ENCODE results near the gene RAD51D. TPM values are rescaled to one million over a fixed set of nuclear protein-coding genes. Genes with fewer than 3 reads are reported as not detected.
"Not testable (repeated sequence)": the region's sequence is repeated elsewhere in the genome, so short reads cannot be mapped to it uniquely, and the experiment has no call there.

Gene RAD51D
- total RNA-seq, 1 experiment from 2014 or later = 11.8 TPM

GRCh38 chr17:35090707-35091106 lies 29.0 kb downstream of the RAD51D start:
- not testable (repeated sequence) for DNase-seq (ENCODE audit: low spot score)

- DNase-seq (ENCODE audit: low spot score) = peak; percentile 27
These were observed 29.9 kb downstream of the RAD51D start for GRCh38 chr17:35089586-35090296.

DNA sequence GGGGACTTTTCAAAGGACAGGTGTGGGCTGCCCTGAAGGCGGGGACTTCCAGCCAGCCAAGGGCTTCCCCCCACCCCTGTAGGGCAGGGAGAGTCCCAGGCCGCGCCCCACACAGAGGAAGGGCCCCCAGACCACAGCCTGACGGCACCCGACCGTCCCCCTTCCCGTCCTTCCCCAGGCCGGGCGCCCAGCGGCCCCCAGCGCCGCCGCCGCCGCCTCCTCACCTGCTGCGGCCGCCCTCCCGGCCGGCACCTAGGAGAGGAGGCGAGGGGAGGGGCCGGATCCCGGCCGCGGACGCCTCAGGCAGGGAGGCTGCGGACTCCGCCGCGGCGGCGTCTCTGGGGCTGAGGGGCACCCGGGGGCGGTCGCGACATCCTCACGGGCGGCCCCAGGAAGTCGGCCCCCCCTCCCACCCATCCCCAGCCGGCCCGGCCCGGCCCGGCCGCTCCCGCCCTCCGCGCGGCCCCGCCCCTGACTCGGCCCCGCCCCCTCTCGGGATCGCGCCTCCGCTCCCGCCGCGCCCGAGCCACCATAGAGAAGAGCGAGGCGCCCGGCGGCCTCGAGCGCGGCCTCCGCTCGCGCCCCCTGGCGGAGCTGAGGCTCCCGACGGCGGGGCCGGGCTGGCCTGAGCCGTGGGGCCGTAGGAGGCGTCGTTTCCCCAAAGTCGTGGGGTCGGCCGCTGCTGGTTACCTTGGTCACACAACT lies 30.6 kb downstream of the RAD51D start:
- peak; percentile 58 for DNase-seq (ENCODE audit: low spot score)

GRCh38 chr17:35088356-35088880 lies 31.2 kb downstream of the RAD51D start:
- DNase-seq (ENCODE audit: low spot score) = peak; percentile 30

- peak; percentile 14 for DNase-seq (ENCODE audit: low spot score)
These were observed 31.8 kb downstream of the RAD51D start for GRCh38 chr17:35087731-35088355.

DNA sequence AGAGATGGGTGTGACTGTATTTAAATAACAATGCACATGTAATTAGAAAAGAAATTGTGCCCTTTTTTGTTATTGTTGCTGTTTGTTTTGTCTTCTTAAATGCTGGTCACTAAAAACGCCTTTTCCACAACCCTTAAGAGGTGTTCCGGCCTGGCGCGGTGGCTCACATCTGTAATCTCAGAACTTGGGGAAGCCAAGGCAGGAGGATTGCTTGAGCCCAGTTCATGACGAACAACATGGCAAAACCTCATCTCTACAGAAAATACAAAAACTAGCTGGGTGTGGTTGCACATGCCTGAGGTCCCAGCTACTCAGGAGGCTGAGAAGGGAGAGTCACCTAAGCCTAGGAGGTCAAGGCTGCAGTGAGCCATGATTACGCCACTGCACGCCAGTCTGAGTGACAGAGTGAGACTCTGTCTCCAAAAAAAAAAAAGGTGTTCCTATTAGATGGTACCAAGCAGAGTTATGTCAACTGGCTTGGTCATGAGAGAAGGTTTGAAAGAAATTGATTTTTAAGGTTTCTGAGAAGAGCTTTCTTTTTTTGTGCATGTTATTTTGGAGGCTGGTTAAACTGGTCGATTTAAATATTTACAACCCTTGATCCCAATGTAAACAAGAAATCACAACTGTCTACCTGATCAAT lies 32.6 kb downstream of the RAD51D start:
- DNase-seq (ENCODE audit: low spot score) = no peak

DNA sequence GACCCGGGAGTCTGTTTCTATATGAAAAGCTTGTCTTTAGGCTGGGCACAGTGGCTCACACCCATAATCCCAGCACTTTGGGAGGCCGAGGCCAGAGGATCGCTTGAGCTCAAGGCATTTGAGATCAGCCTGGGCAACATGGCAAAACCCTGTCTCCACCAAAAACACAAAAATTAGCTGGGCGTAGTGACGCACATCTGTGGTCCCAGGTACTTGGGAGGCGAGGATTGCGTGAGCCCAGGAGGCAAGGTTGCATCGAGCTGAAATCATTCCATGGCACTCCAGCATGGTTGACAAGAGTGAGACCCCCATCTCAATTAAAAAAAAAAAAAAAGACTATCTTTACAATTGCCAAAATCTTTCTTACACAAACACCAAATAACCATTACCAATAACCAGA lies 33.5 kb downstream of the RAD51D start:
- DNase-seq (ENCODE audit: low spot score) = no peak

DNA sequence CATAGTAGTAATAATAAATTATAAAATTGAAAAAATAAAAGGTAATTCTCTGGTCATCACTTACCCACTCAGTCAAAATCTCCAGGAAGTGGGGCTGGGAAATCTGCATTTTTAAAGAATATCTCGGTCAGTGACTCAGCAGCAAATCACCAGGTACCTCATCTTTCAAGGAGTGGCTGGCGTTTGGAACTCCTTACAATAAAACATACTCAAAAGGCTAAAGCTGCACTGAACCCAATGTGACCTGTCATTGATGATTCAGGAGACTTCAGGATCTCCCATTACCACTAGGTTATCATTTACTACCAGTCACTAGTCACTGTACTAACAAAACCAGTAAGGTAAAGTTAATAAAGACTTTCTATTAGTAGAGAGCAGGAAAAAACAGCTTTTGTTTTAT lies 34.7 kb downstream of the RAD51D start:
- peak; percentile 41 for DNase-seq (ENCODE audit: low spot score)

DNA sequence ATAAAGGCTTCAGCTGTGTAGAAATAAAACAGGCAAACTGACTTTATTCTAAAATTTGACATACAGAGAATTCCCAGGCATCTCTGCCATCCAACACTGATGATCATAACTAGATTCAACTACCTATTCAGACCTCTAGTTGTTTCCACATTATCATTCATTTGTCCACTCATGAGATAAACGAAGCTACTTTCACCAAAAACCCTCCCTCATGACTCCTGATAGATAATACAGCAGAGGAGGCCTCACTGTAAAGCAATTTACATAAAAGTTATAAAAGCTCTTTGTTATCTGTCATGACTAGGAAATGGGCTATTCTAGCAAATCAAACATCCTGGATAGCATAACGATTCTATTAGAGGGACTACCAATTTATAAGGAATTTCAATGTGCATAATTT lies 36.6 kb downstream of the RAD51D start:
- no peak for DNase-seq (ENCODE audit: low spot score)

GRCh38 chr17:35082073-35082657 lies 37.5 kb downstream of the RAD51D start:
- DNase-seq (ENCODE audit: low spot score) = peak; percentile 61

DNA sequence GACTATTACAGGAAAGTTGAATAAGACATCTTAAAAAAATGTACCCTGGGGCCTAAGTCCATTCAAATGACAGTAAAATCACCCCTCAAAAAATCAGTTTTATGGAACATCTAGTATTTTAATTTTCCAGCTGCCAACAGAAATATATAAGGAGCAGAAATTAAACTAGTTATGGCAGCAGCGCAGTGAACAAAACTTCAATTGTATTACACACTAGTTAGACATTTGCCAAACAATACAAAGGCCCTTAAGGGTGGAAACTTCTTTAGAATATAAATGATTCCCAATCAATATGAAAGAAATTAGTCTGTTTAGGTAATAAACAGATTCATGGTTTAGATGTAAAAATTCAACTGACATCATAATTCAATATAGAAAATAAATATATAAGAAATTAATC lies 38.0 kb downstream of the RAD51D start:
- DNase-seq (ENCODE audit: low spot score) = no peak

DNA sequence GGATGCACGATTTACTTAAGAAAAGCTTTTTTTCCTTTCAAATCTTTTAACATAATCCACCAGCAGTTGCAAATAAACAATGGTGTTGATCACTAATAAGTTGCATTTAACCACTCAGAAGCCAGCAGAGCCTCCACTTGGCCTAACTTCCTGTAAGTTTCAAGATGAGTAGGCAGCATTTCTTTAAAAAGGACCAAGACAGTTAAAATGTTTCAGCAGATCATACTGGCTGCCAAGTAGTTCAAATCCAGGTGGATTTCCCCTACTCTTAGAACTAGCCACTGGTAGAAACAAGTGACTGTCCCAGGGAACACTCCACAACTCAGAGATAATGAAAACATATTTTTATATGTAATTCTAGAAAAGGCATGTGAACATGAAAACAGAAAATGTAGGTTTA lies 39.1 kb downstream of the RAD51D start:
- no peak for DNase-seq (ENCODE audit: low spot score)

- no peak for DNase-seq (ENCODE audit: low spot score)
These were observed 39.9 kb downstream of the RAD51D start for GRCh38 chr17:35079547-35080423.

GRCh38 chr17:35076874-35077273 lies 42.8 kb downstream of the RAD51D start:
- no peak for DNase-seq (ENCODE audit: low spot score)

DNA sequence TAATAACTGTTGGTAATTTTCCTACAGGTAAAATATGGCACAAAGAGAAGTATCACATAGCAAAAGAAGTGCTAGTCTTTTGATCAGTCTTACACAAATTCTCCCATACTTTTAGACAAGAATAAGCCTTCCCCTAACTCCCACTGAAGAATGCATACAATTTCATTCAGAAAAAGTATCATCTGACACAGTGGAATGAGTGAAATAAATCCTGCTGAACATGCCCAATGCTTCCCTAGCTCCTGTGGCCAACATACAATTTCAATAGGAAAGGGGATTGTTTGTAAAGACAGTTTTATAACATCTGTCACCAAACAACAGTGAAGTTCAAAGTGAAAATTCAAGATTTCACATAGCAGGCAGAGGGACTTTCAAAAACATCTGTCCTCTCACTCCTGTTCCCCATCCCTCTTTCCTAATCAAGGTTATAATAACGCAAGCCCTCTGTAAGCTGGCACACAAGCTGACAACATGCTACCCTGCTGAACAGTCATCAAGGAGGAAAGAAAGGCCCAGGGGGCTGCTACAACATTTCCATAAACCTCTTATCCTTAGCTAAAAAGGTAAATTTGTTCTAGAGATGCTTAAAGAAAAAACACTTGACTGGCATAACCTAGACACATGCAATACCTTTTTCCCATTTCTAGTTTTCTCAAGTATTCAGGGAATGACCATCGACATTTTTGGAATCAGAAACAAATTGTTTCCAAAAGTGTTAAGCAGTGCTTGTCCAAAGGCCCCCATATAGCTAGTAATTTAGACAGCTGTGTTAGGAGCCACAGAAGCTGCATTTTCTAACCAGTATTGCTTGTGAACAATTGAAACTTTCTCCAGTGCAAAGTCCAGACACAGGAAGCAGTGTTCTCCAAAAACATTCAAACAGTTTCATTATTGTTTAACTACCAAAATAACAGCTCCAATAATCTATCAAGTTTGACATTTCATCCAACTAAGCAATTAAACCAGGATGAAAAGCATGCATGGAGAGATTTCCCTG lies 44.7 kb downstream of the RAD51D start:
- DNase-seq (ENCODE audit: low spot score) = no peak

DNA sequence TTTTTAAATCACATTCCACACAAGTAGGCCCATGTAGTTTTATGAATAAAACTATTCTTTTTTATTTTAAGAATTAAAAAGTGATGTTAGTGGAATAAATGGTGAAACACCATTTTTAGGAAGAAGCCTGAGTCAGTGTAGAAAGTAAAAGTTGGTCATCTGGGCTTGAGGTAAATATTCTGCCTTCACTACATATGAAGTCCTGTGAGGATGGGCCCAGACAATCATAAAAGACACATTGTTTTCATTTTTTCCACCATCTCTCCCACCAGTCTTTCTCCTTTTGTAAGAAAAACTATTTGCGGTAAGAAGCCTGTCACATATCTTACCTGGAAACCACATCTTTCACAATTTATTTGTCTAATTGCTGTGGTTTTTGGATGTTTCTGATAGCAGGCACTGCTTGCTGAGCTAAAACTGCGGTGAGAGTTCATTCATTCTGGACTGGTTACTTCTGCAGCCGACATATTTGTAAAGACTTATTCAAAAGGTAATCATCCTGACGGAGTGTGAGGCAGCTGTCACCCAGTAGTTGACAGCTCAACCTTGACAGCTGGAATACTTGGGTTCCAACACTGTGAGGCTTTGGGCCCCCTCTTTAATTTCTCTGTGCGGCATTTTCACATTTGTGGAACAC lies 45.6 kb downstream of the RAD51D start:
- no peak for DNase-seq (ENCODE audit: low spot score)

DNA sequence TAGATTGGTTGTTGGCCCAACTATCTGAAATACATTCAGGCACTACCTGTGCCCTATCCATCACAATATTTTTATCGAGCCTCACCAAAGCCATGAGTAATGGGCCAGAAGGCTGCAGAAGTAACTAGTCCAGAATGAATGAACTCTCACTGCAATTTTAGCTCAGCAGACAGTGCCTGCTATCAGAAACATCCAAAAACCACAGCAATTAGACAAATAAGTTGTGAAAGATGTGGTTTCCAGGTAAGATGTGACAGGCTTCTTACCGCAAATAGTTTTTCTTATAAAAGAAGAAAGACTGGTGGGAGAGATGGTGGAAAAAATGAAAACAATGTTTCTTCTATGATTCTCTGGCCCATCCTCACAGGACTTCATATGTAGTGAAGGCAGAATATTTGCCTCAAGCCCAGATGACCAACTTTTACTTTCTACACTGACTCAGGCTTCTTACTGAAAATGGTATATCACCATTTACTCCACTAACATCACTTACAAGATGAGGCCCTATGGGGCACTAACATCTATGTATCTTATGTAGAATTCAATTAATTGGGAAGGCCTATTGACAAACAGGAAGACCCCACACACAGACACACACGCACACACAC lies 46.4 kb downstream of the RAD51D start:
- no peak for DNase-seq (ENCODE audit: low spot score)

GRCh38 chr17:35069311-35069710 lies 50.3 kb downstream of the RAD51D start:
- no peak for DNase-seq (ENCODE audit: low spot score)

- DNase-seq (ENCODE audit: low spot score) = no peak
These were observed 51.4 kb downstream of the RAD51D start for GRCh38 chr17:35068249-35068648.
